Measurements from ENCODE around the gene IL21R.
A peak's percentile ranks its signal among the peaks of the same experiment; 100 is the strongest.

IL21R gene

DNA sequence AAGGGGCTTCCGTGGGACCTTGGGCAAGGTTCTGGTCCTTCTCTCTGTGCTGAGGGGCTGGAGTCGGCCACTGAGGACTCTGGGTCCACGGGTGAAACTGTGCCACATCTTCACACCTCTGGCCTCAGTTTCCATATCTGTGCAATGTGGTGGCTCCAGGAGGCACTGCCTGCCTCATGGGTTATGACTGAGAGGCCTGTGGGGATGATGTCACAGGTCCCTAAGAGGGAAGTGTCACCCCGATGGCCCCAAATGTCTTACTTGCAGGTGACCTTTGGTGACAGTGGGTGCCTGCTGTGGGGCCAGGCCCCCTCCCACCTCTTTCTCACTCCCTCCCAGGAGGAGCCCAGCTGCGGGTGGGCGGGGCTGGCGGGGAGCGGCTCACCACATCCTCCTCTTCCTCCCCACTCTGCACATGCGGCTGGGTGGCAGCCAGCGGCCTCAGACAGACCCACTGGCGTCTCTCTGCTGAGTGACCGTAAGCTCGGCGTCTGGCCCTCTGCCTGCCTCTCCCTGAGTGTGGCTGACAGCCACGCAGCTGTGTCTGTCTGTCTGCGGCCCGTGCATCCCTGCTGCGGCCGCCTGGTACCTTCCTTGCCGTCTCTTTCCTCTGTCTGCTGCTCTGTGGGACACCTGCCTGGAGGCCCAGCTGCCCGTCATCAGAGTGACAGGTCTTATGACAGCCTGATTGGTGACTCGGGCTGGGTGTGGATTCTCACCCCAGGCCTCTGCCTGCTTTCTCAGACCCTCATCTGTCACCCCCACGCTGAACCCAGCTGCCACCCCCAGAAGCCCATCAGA lies at the start of gene IL21R:
Gene IL21R (plus strand): TSS at position 407 of the 801 bp plus-strand sequence. CDS start 27,898 bp downstream, outside the sequence.
- peak; percentile 86 for DNase-seq (ENCODE audit: low read depth)

DNA sequence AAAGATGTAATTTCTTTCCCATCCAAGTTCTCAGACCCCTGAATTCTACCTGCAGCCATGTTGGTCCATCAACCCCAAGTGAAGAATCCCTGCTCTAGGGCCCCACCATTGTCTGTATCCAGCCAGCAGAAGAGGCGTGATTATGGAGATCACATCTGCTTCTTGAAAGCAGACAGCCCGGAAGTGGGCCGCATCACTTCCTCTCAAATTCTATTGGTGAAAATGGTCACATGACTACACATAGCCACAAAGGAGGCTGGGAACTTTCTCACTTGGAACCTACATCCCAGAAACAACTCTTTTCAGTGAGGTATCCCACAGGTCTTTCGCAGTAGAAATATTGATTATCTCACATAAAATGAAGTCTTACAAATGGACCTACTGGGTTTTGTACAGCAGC lies 48.1 kb upstream of the IL21R start:
- DNase-seq (ENCODE audit: low read depth) = no peak

DNA sequence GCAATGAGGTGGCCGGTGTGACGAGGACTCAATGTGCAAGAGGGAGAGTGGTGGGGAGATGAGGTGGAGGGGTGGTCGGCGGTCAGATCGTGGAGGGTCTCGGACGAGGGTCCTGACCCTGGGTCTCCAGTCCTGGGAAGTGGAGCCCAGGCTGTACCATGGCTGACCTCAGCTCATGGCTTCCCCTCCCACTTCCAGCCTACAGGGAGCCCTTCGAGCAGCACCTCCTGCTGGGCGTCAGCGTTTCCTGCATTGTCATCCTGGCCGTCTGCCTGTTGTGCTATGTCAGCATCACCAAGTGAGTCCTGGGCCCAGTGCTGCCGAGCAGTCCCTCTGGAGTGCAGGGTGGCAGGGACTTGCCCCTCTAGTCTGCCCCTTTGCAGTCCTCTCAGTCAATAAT lies 46.4 kb upstream of the IL21R start:
- DNase-seq (ENCODE audit: low read depth) = no peak

DNA sequence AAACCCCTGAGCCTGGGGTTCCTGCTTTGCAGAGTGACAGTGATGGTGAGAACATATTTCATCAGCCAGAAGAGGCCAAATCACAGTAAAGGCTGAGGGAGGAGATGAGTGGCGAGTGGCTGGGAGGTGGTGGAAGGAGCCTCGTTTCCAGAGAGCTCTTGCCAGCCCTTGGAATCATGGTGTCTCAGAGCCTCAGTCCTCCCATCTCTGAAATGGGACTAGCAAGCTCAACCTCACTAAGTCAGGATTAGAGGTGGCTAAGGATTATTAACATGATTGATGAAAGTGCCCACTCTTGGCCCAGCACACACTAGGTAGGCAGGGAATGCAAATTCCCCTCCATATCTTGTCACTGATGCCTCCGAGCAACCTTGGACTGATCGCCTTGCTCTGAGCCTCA lies 45.2 kb upstream of the IL21R start:
- DNase-seq (ENCODE audit: low read depth) = no peak

DNA sequence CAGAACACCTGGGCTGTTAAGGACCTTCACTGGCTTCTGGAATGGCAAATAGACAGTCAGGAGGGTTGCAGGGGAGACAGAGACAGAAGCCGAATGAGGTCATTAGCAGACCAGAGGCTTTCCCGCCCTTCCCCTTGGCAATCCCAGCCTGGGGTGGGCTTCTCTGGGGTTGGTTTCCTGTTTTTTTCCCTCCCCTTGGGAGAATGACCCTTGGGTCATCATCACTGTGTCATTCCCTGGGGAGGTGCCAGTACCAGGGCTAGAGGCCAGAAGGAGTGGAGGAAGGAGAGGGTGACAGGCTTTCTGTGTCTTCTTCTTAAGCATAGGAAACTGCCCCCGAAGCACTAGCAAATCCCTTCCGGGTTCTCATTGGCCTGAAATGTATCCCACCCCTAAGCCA lies 42.9 kb upstream of the IL21R start:
- no peak for DNase-seq (ENCODE audit: low read depth)

DNA sequence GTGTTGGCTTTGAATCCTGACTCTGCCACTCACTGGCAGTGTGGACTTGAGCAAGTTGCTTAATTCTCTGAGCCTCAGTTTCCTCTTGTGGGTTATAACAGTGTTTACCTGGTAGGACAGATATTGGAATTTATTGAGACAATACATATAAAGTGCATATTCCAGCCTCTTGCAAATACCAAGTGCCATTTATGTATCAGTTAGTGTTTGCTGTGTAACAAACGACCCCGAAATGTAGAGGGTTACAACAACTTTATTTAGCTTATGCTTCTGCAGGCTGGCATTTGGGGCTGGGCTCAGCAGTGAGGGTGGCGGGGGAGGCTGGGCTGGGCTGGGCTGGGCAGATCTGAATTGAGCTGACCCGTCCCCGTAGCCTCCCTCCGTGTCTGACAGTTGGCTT lies 42.4 kb upstream of the IL21R start:
- no peak for DNase-seq (ENCODE audit: low read depth)

DNA sequence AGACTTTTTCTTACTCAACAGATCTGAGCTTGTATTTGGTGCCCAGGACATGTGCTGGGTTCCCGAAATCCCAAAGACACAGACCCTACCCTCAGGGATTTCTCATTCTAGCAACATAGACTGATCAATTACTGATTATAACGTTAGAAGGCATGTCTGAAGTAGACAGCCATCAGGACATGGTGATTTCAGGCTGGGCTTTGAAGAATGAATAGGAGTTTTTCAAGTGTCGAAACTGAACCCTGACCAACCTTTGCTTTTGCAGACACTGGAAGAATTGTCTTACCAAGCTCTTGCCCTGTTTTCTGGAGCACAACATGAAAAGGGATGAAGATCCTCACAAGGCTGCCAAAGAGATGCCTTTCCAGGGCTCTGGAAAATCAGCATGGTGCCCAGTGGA lies 40.0 kb upstream of the IL21R start:
- no peak for DNase-seq (ENCODE audit: low read depth)

DNA sequence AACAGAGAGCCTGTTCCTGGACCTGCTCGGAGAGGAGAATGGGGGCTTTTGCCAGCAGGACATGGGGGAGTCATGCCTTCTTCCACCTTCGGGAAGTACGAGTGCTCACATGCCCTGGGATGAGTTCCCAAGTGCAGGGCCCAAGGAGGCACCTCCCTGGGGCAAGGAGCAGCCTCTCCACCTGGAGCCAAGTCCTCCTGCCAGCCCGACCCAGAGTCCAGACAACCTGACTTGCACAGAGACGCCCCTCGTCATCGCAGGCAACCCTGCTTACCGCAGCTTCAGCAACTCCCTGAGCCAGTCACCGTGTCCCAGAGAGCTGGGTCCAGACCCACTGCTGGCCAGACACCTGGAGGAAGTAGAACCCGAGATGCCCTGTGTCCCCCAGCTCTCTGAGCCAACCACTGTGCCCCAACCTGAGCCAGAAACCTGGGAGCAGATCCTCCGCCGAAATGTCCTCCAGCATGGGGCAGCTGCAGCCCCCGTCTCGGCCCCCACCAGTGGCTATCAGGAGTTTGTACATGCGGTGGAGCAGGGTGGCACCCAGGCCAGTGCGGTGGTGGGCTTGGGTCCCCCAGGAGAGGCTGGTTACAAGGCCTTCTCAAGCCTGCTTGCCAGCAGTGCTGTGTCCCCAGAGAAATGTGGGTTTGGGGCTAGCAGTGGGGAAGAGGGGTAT lies 39.3 kb upstream of the IL21R start:
- no peak for DNase-seq (ENCODE audit: low read depth)

DNA sequence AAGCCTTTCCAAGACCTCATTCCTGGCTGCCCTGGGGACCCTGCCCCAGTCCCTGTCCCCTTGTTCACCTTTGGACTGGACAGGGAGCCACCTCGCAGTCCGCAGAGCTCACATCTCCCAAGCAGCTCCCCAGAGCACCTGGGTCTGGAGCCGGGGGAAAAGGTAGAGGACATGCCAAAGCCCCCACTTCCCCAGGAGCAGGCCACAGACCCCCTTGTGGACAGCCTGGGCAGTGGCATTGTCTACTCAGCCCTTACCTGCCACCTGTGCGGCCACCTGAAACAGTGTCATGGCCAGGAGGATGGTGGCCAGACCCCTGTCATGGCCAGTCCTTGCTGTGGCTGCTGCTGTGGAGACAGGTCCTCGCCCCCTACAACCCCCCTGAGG lies 38.7 kb upstream of the IL21R start:
- no peak for DNase-seq (ENCODE audit: low read depth)

DNA sequence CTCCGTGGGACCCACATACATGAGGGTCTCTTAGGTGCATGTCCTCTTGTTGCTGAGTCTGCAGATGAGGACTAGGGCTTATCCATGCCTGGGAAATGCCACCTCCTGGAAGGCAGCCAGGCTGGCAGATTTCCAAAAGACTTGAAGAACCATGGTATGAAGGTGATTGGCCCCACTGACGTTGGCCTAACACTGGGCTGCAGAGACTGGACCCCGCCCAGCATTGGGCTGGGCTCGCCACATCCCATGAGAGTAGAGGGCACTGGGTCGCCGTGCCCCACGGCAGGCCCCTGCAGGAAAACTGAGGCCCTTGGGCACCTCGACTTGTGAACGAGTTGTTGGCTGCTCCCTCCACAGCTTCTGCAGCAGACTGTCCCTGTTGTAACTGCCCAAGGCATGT lies 38.2 kb upstream of the IL21R start:
- DNase-seq (ENCODE audit: low read depth) = no peak

DNA sequence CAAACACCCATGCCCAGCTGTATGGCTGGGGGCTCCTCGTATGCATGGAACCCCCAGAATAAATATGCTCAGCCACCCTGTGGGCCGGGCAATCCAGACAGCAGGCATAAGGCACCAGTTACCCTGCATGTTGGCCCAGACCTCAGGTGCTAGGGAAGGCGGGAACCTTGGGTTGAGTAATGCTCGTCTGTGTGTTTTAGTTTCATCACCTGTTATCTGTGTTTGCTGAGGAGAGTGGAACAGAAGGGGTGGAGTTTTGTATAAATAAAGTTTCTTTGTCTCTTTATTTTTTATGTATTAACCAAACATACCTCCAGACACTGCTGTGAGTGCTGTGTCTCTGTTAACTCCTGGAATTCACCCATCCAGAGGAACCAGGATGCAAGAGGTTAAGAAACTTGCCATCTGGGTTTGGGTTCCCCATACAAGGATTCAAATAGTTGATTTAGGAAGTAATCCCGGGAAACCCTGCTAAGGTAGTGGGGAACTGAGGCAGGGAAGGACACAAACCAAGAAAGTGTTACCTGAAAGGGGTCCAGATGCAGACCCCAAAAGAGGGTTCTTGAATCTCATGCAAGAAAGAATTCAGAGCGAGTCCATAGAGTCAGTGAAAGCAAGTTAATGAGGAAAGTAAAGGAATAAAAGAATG lies 37.4 kb upstream of the IL21R start:
- DNase-seq (ENCODE audit: low read depth) = no peak

DNA sequence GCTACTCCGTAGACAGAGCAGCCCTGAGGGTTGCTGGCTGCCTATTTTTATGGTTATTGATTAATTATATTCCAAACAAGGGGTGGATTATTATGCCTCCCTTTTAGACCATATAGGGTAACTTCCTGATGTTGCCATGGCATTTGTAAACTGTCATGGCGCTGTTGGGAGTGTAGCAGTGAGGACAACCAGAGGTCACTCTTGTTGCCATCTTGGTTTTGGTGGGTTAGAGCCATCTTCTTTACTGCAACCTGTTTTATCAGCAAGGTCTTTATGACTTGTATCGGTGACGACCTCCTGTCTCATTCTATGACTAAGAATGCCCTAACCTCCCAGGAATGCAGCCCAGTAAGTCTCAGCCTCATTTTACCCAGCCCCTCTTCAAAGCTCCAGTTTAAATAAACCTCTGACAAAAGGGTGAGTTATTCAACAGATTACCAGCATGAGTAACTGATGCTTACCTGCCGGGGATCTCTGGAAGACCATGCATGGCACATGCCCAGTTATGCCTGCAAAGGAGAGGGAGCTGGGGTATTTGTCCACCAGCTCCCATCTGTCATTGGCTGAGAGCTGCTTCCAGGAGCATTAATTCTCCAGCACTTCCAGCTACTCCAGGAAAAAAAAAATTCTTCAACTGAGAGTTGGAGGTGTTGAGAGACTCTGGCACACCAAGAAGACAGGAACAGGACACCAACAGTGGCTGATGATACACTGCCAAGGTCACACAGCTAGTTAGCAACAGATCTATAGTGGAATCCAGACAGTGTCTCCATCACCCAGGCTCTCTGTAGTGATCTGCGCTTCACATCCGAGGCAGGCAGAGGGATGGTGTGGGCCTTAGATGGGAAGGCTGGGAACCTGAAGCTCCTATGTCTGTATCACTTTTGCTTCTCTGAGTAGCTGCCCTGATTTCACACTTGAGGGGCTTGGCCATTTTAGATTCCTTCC lies 36.6 kb upstream of the IL21R start:
- no peak for DNase-seq (ENCODE audit: low read depth)

DNA sequence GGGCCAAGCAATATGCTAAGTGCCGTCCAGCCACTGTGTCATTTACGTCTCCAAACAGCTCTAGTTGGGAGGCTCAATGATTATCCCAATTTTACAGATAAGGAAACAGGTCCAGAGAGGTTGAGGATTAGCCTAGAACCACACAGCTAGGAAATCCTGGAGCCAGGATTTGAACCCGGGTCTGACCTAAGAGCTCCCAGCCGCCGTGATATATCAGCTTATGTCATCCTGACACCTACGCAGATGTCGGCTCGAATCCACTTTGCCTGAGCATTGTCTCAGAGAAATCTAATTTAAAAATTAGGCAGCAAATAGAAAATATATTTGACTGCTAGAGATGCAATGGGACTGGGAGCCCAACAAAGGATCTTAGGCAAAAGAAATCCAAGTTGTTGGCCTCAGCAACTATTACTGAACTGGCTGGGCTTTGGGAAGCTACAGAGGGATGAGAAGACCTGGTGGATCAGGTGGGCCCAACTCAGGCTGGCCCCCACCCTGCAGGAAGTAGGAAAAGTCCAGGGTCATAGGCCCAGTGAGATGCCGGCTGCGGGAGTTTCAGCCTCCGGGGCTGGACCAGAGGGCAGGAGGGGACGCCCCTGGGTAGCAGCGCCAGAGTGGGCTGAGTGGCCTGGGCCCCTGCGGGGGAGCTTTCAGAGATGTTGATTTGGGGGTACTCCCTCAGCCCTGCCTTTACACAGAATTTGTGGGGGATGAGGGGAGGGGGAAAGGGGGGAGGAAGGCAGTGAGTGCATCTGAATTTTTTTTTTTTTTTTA lies 35.1 kb upstream of the IL21R start:
- DNase-seq (ENCODE audit: low read depth) = no peak

DNA sequence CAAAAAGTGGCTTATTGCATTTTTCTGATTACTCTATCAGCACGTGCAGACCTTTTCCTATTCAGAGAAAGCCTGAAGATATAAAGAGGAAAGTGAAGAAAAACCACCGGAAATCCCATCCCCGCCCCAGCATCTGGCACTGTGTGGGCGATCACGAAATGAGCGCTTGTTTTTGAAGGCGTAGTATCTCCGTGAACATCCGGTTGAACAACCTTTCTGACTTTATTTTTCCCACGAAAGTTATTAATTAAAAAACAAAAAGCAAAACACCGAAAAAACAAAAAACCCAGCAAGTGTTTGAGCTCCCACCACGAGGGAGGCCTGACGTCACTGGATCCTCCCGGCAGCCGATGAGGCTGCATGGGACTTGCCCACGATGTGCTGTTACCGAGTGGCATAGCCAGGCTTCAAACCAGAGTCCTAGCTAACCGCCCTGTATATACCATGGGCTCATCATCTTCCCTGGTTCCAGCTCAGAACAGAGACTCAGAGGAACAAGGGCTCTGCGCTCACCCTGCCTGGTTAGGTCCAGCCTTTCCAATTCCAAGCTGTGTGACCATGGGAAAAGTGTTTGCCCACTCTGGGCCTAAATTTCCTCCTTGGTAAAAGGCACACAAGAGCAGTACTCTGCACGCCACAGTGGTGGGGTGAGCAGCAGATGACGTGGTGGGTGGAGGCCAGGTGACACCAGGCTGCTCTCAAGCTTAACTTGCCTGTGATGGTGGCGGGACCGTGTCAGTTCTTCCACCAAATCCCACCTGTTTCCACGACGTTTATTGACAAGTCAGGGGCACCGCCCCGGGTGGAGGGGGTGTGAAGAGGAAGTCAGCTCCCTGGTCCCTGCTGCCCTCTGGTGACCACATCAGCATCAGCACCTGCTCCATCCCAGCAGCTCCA lies 34.3 kb upstream of the IL21R start:
- peak; percentile 92 for DNase-seq (ENCODE audit: low read depth)

DNA sequence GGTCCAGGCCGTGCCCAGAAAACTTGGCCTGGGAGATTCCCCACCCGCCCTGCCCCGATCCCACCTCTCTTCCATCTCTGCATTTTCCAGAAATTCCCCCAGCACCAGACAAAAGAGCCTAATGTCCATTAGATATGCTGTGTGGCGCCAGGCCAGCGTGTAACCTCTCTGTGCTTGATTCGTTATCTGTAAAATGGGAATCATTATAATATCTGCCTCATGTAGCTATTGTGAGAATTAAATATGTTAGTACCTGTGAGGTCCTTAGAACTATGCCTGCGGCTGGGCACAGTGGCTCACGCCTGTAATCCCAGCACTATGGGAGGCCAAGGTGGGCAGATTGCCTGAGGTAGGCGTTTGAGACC lies 33.6 kb upstream of the IL21R start:
- DNase-seq (ENCODE audit: low read depth) = no peak

DNA sequence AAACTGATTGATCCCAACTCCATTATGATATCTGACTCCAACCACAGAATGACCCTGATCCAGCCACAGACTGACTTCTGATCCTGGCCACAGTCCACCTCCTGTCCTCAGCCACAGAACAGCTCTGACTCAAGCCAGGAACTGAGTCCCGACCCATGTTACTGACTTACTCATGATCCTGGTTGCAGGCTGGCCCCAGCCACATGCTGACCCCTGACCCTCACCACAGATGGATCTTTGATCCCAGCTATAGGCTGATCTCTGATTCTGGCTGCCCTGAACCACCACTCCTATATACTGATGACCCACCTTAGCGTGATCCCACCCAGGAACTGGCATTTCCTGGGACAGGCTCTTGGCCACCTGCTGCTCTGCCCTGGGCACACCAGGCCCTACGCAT lies 32.2 kb upstream of the IL21R start:
- DNase-seq (ENCODE audit: low read depth) = no peak

DNA sequence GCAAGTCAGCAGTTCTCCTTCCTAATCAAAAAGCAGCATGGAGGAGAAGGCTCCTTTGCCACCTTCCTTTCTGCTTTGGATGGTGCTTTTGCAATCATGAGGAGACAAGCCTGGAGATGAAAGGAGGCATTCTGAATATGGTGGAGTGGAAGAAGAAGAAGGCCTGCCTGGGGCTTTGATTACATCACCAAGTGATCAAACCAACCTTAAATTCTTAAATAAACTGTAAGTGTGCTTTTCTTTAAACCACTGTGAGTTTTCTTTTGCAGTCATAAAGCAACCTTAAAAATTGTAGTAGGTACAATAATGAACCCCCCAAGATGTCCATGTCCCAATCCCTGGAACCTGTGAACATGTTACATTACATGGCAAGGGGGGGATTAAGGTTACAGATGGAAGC lies 31.7 kb upstream of the IL21R start:
- no peak for DNase-seq (ENCODE audit: low read depth)

DNA sequence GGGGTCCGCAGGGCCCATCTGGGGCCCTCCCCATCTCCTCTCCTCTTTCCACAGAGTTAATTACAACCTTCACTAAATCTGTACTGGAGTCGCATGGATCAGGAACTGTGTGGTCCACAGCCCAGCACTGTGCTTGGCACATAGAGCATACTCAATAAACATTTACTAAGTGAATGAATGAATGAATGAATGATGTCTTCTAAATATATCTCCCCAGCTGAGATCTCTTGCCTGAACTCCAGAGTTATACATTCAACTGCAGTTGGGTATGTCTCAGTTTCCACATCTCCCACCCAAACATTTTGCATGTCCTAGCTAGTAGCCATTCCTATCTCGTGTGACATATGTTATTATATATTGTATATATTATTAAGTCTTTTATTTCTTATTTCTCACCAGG lies 28.7 kb upstream of the IL21R start:
- DNase-seq (ENCODE audit: low read depth) = no peak

DNA sequence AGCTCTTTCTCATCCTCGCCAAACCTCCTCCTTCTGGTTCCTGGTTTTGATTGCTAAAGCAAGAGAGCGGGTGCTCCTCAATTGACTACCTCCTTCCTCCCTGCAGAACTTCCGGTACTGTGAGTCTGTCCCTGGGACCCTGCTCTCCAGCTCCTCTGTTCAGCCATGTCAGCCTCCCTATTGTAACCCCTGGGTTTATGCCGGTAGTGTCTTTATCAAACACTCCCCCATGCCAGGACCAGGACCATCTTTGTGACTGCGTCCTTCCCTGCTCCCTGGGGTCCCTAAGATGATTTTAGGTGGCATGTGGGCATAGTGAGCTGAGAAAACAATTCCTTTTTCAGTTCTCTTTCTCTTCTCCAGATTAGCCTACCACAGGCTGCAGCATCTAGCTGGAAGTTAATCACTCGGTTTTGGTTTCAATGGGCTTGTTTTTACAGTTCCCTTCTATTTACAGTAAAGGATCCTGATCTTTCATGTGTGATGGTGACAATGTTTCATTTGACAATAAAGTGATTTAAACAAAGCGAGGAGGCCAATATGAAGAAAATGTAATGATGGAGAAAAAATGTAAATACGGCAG lies 27.7 kb upstream of the IL21R start:
- DNase-seq (ENCODE audit: low read depth) = no peak

DNA sequence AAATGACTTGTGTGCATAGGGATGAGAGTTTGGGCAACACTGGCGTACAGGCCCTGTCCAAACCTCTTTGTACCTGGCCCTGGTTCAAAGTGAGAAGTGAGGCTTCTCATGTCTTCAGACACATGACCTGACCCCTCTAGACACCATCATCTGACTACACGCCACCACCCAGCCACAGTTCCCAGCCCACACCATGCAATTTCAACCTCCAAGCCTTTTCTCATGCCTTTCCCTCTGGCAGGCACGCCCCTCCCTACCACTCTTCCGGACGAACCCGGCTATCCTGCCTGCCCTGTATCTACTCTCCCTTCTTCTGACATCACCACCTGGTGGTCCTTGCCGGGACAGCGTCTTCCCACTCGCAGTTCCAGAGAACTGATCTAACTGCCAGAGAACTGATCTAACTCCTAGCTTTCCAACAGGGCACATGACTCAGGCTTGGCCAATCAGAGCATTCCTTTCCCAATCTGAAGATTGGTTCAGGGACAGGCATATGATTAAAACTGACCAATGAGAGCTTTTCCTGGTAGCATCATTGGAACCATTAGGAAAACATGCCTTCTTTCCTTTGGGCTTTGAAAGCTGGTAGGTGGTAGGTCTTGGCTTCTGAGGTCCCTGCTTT lies 27.1 kb upstream of the IL21R start:
- DNase-seq (ENCODE audit: low read depth) = peak; percentile 13
